NCI-H526 (cell line): ENCODE results near the gene UROC1.

Experiments
- DNase-seq, 2 experiments: peaks; one replicate each; lab custom pipeline; 2025; lab: John Stamatoyannopoulos, UW

UROC1 gene

GRCh38 chr3:126530171-126531050, 12.8 kb upstream of the UROC1 start:
- no peak for DNase-seq

GRCh38 chr3:126529585-126530170, 12.1 kb upstream of the UROC1 start:
- DNase-seq, result no peak

- DNase-seq, result no peak
Observed at GRCh38 chr3:126528800-126529541, 11.4 kb upstream of the UROC1 start.

- no peak for DNase-seq
Observed at GRCh38 chr3:126528419-126528799, 10.8 kb upstream of the UROC1 start.

GRCh38 chr3:126527455-126528211, 10.1 kb upstream of the UROC1 start:
- DNase-seq, result no peak

- no peak for DNase-seq
Observed at GRCh38 chr3:126527006-126527405, 9.4 kb upstream of the UROC1 start.

- DNase-seq, result no peak
Observed at GRCh38 chr3:126526668-126527005, 9.1 kb upstream of the UROC1 start.

GRCh38 chr3:126525853-126526667, 8.5 kb upstream of the UROC1 start:
- DNase-seq, result peak in 1 of 2 experiments; percentile 18

- no peak for DNase-seq
Observed at GRCh38 chr3:126525091-126525852, 7.7 kb upstream of the UROC1 start.

- peak in 1 of 2 experiments; percentile 74 for DNase-seq
Observed at GRCh38 chr3:126524429-126524988, 6.9 kb upstream of the UROC1 start.

- DNase-seq, result peak in 1 of 2 experiments; percentile 91
Observed at GRCh38 chr3:126523745-126524428, 6.3 kb upstream of the UROC1 start, which contains the start of gene CHST13. CHST13 (plus strand) TSS chr3:126524155; CDS start chr3:126524333, 178 bp downstream.

GRCh38 chr3:126522363-126522788, 4.8 kb upstream of the UROC1 start:
- peak; percentile 42 to 81 for DNase-seq

- DNase-seq, result no peak
Observed at GRCh38 chr3:126521122-126521891, 3.7 kb upstream of the UROC1 start.

GRCh38 chr3:126519506-126520455, 2.2 kb upstream of the UROC1 start:
- DNase-seq, result no peak

GRCh38 chr3:126518779-126519177, 1.2 kb upstream of the UROC1 start:
- DNase-seq, result no peak

- no peak for DNase-seq
Observed at GRCh38 chr3:126517986-126518778, 609 bp upstream of the UROC1 start.

- DNase-seq, result no peak
Observed at GRCh38 chr3:126516936-126517290, 660 bp downstream of the UROC1 start.
